Coronary artery (tissue), 2 donors: Measurements from ENCODE around the gene UBE3D.

Source experiments
- DNase-seq: peaks from one replicate; pipeline ENCODE4 v3.0.0-alpha.2; 2017; ENCODE audit warnings: low spot score
- H3K27ac ChIP-seq, 2 donors: fragments of 200-600 bp; sonication (generic); one replicate each; pipeline ENCODE4 v1.5.1; 2016 to 2019
- H3K4me3 ChIP-seq: fragments of 200-600 bp; sonication (generic); 2 replicates; pipeline ENCODE4 v1.5.1; 2016; ENCODE audit warnings: mild to moderate bottlenecking, moderate library complexity
- CTCF ChIP-seq: fragments of 200-600 bp; sonication (generic); IDR thresholded peaks from one replicate; pipeline ENCODE4 v1.5.1; 2019; ENCODE audit warnings: antibody characterized with exemption

Gene UBE3D

DNA sequence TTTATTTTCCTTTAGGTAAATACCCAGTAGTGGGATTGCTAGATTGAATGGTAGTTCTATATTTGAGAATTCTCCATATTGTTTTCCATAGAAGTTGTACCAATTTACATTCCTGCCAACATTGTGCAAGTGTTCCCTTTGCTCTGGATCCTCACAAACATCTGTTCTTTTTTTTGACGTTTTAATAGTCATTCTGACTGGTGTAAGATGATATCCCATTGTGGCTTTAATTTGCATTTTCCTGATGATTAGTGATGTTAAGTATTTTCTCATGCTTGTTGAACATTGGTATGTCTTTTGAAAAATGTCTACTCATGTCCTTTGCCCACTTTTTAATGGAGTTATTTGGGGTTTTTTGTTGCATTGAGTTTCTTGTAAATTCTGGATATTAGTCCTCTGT is 85.6 kb downstream of the UBE3D start:
- Histone ChIP-seq H3K27ac (no peak overlapping the region), H3K4me3 (no peak overlapping the region)
- DNase-seq = no peak
- no peak for TF ChIP-seq CTCF

GRCh38 chr6:82979657-82980056 is 86.0 kb downstream of the UBE3D start:
- no peak for TF ChIP-seq CTCF
- no peak overlapping the region for H3K27ac ChIP-seq
- no peak overlapping the region for H3K4me3 ChIP-seq
- DNase-seq = no peak

DNA sequence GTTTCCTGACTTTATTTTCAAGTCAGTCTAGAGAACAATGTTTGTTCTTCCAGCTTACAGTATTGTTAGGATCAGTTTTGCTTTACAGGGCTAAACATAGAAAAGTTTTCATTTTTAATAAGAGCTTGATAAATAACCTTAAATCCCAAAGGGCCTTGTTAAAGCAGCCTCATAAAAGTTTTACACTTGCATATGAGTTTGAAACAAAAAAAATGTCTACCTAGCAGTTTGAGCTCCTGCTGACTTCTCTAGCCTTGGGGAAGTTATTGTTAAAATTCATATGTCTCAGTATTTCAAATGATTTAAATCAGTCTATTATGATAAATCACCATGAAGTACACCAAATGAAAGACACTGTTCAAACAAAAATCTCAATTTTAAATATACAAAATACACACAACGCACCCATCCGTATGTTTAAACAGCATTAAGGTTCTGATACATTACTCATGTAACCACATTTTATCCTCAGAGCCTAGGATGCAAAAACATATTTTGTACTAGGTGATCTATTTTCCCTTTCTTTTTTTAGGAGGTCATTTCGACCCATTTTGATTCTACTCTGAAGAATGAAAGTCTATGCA is 87.2 kb downstream of the UBE3D start:
- Histone ChIP-seq H3K4me3 (no peak overlapping the region), H3K27ac (no peak overlapping the region)
- DNase-seq = no peak
- no peak for TF ChIP-seq CTCF

DNA sequence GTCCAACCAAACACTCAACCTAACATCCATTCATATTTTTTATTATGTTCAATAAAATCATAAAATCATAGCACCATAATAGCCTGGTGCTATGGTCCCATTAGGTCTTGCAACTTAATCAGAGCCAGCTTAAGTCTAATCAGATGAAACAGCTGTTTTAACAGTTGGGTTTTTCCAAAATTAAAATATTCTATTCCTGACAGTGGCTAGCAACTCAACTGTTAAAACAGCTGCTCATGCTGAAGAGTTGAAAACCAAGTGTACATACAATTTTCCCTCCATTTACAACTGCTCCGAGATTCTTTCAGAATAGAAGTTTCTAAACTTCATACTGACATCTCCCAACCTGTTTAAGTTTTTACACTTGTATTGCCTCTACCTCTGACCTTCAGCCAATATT is 89.5 kb downstream of the UBE3D start:
- no peak overlapping the region for H3K27ac ChIP-seq
- no peak overlapping the region for H3K4me3 ChIP-seq
- DNase-seq = no peak
- TF ChIP-seq CTCF = no peak

GRCh38 chr6:82971877-82972460 is 93.7 kb downstream of the UBE3D start:
- no peak for DNase-seq
- H3K27ac ChIP-seq = no peak overlapping the region
- TF ChIP-seq CTCF = no peak
- H3K4me3 ChIP-seq = no peak overlapping the region

DNA sequence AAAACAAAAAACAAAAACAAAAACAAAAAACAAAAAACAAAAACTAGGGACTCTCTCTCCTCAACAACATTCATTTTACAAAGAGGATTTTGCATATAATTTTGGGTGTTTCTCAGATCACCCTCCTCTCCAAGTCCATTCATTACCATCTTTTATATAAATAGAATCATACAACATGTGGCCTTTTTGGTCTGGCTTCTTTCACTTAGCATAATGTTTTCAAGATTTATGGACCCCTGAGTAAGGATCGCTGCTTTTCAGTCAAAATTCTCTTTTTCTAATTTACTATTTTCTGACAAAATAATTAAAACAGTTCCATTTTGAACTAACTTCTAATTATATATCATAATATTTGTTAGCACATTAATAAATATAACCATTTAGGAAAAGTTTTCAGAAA is 94.8 kb downstream of the UBE3D start:
- Histone ChIP-seq H3K27ac (no peak overlapping the region), H3K4me3 (no peak overlapping the region)
- no peak for TF ChIP-seq CTCF
- DNase-seq = no peak

DNA sequence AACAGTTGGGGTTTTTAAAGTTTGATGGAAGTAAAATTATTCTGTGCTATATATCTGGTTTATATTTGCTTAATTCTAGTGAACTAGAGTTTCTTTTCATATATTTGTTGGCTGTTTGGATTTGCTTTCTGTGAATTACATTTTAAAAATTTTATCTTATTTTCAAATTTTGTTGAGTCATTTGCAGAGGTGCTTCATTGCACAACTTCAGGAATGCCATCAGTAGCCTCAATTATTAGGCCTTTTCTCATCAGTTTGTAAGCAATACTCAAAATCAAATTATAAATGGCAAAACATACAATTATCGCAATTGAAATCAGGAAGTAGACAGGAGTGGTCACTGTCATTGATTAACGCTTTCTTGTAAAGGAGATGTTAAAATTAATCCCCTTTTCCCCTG is 96.9 kb downstream of the UBE3D start:
- Histone ChIP-seq H3K4me3 (no peak overlapping the region), H3K27ac (no peak overlapping the region)
- TF ChIP-seq CTCF = no peak
- no peak for DNase-seq
